Sigmoid colon (tissue), 4 donors: ENCODE results near the gene MAP1LC3A.

Source experiments
- POLR2A ChIP-seq, 2 donors: fragments of 450-650 bp; IDR thresholded peaks; one replicate each; pipeline ENCODE4 v1.6.1; 2016; ENCODE audit warnings: antibody characterized with exemption in 2 of 2, mild to moderate bottlenecking in 2 of 2, moderate library complexity in 2 of 2
- POLR2AphosphoS5 ChIP-seq, 4 donors: sonication (generic); formaldehyde crosslinking; IDR thresholded peaks; one replicate each; pipeline ENCODE4 v1.6.1; 2017; ENCODE audit warnings: antibody characterized with exemption in 4 of 4
- TF ChIP-seq, protein P1 (sequence below), 4 experiments: fragments of 450-650 bp in 3 of 4; fragments of 200-600 bp in 1 of 4; IDR thresholded peaks; one replicate each; pipeline ENCODE4 v1.5.1; 2016 to 2019; ENCODE audit warnings: antibody characterized with exemption in 4 of 4, mild to moderate bottlenecking in 3 of 4, moderate library complexity in 2 of 4

DNA sequence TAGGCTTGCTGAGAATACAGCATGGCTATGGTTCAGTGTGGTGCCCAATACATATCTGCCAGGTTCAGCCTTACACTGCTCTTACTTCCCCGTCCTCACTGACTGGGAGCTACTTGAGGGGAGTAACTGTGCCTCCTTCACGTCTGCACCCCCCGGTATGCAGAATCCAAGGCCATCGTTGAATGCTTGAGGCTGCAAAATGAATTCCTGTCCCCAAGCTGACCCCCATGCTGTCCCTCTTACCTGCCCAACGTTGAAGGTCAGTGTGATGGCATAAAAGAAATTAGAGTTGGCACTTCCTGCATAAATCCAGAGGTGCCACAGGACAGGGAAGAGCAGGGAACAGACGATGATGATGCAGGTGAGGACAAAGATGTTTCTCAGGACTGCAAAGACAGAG, 16.3 kb downstream of the MAP1LC3A start:
- TF ChIP-seq, protein P1, sequence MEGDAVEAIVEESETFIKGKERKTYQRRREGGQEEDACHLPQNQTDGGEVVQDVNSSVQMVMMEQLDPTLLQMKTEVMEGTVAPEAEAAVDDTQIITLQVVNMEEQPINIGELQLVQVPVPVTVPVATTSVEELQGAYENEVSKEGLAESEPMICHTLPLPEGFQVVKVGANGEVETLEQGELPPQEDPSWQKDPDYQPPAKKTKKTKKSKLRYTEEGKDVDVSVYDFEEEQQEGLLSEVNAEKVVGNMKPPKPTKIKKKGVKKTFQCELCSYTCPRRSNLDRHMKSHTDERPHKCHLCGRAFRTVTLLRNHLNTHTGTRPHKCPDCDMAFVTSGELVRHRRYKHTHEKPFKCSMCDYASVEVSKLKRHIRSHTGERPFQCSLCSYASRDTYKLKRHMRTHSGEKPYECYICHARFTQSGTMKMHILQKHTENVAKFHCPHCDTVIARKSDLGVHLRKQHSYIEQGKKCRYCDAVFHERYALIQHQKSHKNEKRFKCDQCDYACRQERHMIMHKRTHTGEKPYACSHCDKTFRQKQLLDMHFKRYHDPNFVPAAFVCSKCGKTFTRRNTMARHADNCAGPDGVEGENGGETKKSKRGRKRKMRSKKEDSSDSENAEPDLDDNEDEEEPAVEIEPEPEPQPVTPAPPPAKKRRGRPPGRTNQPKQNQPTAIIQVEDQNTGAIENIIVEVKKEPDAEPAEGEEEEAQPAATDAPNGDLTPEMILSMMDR (IDR thresholded peaks at IDR 0.05), result no peak
- TF ChIP-seq POLR2AphosphoS5 (IDR thresholded peaks at IDR 0.05) (no peak), POLR2A (IDR thresholded peaks at IDR 0.05) (no peak)
